A673 (cell line): ENCODE data around the gene SFXN5. TPM values are rescaled to one million over a fixed set of nuclear protein-coding genes. Genes with fewer than 3 reads are reported as not detected.

Experiments
- BruUV-seq: library from RNA; stranded (reverse); fragments of 400-500 nt; replicated peaks from 2 replicates; lab custom pipeline; 2021; lab: Mats Ljungman, UMichigan
- CTCF ChIA-PET: fragments of 300-600 bp; sonication (Branson Sonifier 250); formaldehyde crosslinking; loops from one replicate; lab custom pipeline; 2022; ENCODE audit warnings: antibody characterized with exemption; lab: Charles Lee
- POLR2A ChIA-PET: fragments of 300-600 bp; sonication (Branson Sonifier 250); formaldehyde crosslinking; loops from one replicate; lab custom pipeline; 2022; ENCODE audit warnings: antibody characterized with exemption; ENCODE audit not compliant: low non-redundant PET; lab: Charles Lee
- DNase-seq: peaks from one replicate; pipeline ENCODE4 v3.0.0-alpha.2; 2015; ENCODE audit warnings: low spot score
- H3K27ac ChIP-seq: fragments of 200-600 bp; sonication (generic); 2 replicates; pipeline ENCODE4 v1.5.1; 2016; ENCODE audit warnings: mixed run types, low read depth, mild to moderate bottlenecking, mixed read lengths, antibody characterized with exemption, low read length; ENCODE audit not compliant: poor library complexity, severe bottlenecking
- H3K27me3 ChIP-seq: fragments of 200-600 bp; sonication (generic); replicated peaks from 2 replicates; pipeline ENCODE4 v1.6.1; 2017; ENCODE audit warnings: mixed run types, low read depth, mild to moderate bottlenecking, mixed read lengths, antibody characterized with exemption, low read length; ENCODE audit not compliant: insufficient read depth, poor library complexity
- H3K36me3 ChIP-seq: fragments of 200-600 bp; sonication (generic); 2 replicates; pipeline ENCODE4 v1.6.1; 2016; ENCODE audit warnings: mixed run types, mild to moderate bottlenecking, mixed read lengths, antibody characterized with exemption, low read length; ENCODE audit not compliant: insufficient read depth, poor library complexity, severe bottlenecking
- H3K4me1 ChIP-seq: fragments of 200-600 bp; sonication (generic); 2 replicates; pipeline ENCODE4 v1.6.1; 2017; ENCODE audit warnings: mixed run types, mild to moderate bottlenecking, mixed read lengths, antibody characterized with exemption, low read length; ENCODE audit not compliant: insufficient read depth, poor library complexity, severe bottlenecking
- H3K4me3 ChIP-seq: fragments of 200-600 bp; sonication (generic); 2 replicates; pipeline ENCODE4 v1.5.1; 2016; ENCODE audit warnings: low read depth, mixed run types, mild to moderate bottlenecking, mixed read lengths, low read length; ENCODE audit not compliant: poor library complexity, severe bottlenecking
- H3K9me3 ChIP-seq: fragments of 200-600 bp; sonication (generic); 2 replicates; pipeline ENCODE4 v1.6.1; 2016; ENCODE audit warnings: mixed run types, low read depth, mild to moderate bottlenecking, mixed read lengths, antibody characterized with exemption, low read length; ENCODE audit not compliant: poor library complexity, severe bottlenecking
- EZH2 ChIP-seq: fragments of 200-600 bp; sonication (generic); IDR thresholded peaks from 2 replicates; pipeline ENCODE4 v1.6.1; 2017; ENCODE audit warnings: borderline replicate concordance, low read depth, mild to moderate bottlenecking, mixed read lengths, antibody characterized with exemption, low read length; ENCODE audit not compliant: poor library complexity, severe bottlenecking
- intact Hi-C: fragments of 100-400 bp; cut with micrococcal nuclease; formaldehyde crosslinking; loops from one replicate; pipeline ENCODE4 v1.10.0; 2022; ENCODE audit not compliant: unreplicated experiment
- total RNA-seq: library from RNA; stranded (reverse); gene quantifications from 2 replicates; pipeline ENCODE4 v1.2.3, GENCODE V29; 2021
- TF ChIP-seq, protein P1 (sequence below): fragments of 300-800, 200-600 bp; sonication (generic); conservative IDR thresholded peaks from 2 replicates; pipeline ENCODE4 v1.5.1; 2017; ENCODE audit warnings: low read depth, mild to moderate bottlenecking, antibody characterized with exemption, low read length, moderate library complexity, mixed read lengths

The SFXN5 gene
- total RNA-seq, 1 experiment from 2014 or later, result 23.1 TPM

DNA sequence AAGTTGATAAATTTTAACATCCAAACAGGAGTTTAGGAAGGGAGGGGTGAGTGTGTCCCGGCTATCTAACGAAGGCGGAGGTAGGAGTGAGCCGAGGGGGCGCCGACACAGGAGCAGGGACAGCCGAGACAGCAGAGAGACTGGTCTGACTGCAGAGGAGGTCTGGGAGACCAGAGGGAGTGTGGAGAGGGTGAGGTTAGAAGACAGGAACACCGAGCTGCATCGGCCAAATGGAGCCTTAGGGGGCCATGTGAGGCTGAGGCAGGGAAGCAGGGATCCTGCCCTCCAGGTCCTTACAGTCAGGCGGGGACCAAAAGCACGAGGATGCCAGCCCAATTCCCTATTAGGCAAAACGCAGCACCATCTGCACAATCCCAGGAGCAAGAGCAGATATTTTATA is 67.0 kb downstream of the SFXN5 start:
- no peaks in the 10 kb centered on the region for H3K27me3 ChIP-seq
- no peak overlapping the region for H3K4me3 ChIP-seq
- TF ChIP-seq, protein P1, sequence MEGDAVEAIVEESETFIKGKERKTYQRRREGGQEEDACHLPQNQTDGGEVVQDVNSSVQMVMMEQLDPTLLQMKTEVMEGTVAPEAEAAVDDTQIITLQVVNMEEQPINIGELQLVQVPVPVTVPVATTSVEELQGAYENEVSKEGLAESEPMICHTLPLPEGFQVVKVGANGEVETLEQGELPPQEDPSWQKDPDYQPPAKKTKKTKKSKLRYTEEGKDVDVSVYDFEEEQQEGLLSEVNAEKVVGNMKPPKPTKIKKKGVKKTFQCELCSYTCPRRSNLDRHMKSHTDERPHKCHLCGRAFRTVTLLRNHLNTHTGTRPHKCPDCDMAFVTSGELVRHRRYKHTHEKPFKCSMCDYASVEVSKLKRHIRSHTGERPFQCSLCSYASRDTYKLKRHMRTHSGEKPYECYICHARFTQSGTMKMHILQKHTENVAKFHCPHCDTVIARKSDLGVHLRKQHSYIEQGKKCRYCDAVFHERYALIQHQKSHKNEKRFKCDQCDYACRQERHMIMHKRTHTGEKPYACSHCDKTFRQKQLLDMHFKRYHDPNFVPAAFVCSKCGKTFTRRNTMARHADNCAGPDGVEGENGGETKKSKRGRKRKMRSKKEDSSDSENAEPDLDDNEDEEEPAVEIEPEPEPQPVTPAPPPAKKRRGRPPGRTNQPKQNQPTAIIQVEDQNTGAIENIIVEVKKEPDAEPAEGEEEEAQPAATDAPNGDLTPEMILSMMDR, result no peak
- TF ChIP-seq EZH2, result no peak
- CTCF ChIA-PET, result no interaction called here
- H3K4me1 ChIP-seq, result no peaks in the 10 kb centered on the region
- BruUV-seq, result no TSS peak
- POLR2A ChIA-PET, result no interaction called here
- no peaks in the 10 kb centered on the region for H3K36me3 ChIP-seq
- H3K9me3 ChIP-seq, result no peaks in the 10 kb centered on the region
- DNase-seq, result no peak
- intact Hi-C loops, result no loop called here
- no peak overlapping the region for H3K27ac ChIP-seq

DNA sequence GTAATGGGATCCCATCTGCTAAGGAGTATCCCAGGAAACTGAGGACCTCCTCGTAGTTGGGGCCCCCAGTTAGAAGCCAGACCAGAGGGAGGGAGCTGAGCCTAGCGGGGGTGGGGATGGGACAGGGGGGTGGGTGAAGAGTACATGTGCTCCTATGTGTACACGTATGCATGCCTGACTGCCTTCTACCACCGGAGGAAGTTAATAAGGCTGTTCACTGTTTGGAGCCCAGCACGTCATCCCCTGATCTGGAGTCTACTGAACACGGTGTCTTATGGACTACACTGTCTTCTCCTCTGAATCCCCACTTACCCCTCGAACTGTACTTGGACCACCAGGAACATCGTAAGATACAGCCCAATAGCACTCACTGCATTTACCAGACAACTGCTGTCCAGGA is 68.5 kb downstream of the SFXN5 start:
- Histone ChIP-seq H3K27ac (no peak overlapping the region), H3K4me3 (no peak overlapping the region), H3K9me3 (no peaks in the 10 kb centered on the region), H3K36me3 (no peaks in the 10 kb centered on the region), H3K27me3 (no peaks in the 10 kb centered on the region), H3K4me1 (no peaks in the 10 kb centered on the region)
- intact Hi-C loops, result no loop called here
- POLR2A ChIA-PET, result no interaction called here
- no peak for DNase-seq
- no peak for TF ChIP-seq EZH2
- TF ChIP-seq, protein P1, result no peak
- BruUV-seq, result no TSS peak
- CTCF ChIA-PET, result interaction anchor here (0.6 kb wide), 1 partner anchor 231 kb away, joined by 6 read pairs; the partner anchor contains the start of gene CCT7

DNA sequence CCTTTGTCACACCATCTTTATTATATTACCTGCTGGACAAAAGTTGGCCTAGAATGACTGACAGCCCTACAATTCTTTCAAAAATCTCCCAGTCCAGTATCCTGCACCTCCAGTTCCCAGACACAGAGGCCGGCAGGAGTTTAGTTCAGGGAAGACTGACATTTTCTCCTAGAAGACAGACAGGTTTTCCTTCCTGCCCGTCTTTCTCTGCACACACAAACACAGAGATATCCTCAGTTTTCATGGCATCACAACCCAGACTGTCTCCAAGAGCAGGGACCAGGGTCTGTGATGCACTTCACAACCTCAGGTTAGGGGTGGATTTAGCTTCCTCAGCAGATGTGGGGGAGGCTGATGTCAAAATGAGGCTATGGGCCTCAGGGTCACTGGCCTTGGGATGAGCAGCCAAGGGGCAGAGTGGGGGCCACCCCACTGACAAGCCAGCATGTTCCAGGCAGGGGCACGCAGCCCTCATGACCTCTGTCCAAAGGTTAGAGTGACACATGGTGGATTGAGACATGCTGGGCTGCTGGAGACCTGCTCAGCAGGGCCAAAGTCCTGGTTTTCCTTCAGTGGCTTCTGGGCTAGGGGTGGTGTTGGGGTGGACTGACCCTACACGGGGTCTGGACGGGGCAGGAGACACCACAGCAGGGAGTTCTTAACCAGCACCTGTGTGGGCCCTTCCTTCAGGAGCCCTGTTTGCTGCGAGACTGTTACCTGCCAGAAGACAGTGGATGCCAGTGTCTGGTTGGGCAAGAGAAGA is 70.5 kb downstream of the SFXN5 start:
- TF ChIP-seq, protein P1, result no peak
- ChIA-PET POLR2A (no interaction called here), CTCF (no interaction called here)
- DNase-seq, result no peak
- H3K4me3 ChIP-seq, result no peak overlapping the region
- intact Hi-C loops, result no loop called here
- no peaks in the 10 kb centered on the region for H3K36me3 ChIP-seq
- H3K4me1 ChIP-seq, result no peaks in the 10 kb centered on the region
- no peak overlapping the region for H3K27ac ChIP-seq
- H3K9me3 ChIP-seq, result no peaks in the 10 kb centered on the region
- BruUV-seq, result no TSS peak
- no peaks in the 10 kb centered on the region for H3K27me3 ChIP-seq
